K562 (cell line): Measurements from ENCODE around the gene DAZAP1. TPM values are rescaled to one million over a fixed set of nuclear protein-coding genes. Genes with fewer than 3 reads are reported as not detected.

Experiments used
- ARID1B ChIP-seq: fragments of 450-650 bp; IDR thresholded peaks from 2 replicates; pipeline ENCODE4 v1.6.1; 2016; ENCODE audit warnings: antibody characterized with exemption, mild to moderate bottlenecking, inconsistent platforms
- BCL6 ChIP-seq: fragments of 250-450 bp; sonication (Bioruptor Pico); IDR thresholded peaks from 2 replicates; pipeline ENCODE4 v1.4.0; 2020
- CHD4 ChIP-seq: fragments of 200-600 bp; sonication (generic); IDR thresholded peaks from 3 replicates; pipeline ENCODE4 v1.6.1; 2012; ENCODE audit warnings: low read depth, mild to moderate bottlenecking, mixed read lengths, low read length, inconsistent platforms; ENCODE audit not compliant: insufficient read depth, insufficient replicate concordance, poor library complexity, severe bottlenecking
- E2F5 ChIP-seq: sonication (generic); formaldehyde crosslinking; IDR thresholded peaks from 2 replicates; pipeline ENCODE4 v1.8.0; 2022; ENCODE audit warnings: mild to moderate bottlenecking, missing genetic modification reagents
- EGR1 ChIP-seq: fragments of 450-650 bp; conservative IDR thresholded peaks from 2 replicates; pipeline ENCODE4 v1.6.1; 2017; ENCODE audit warnings: mild to moderate bottlenecking
- GATAD2B ChIP-seq: fragments of 450-650 bp; IDR thresholded peaks from 2 replicates; pipeline ENCODE4 v1.6.1; 2017; ENCODE audit warnings: mild to moderate bottlenecking, borderline replicate concordance
- GTF2B ChIP-seq: IDR thresholded peaks from 2 replicates; pipeline ENCODE4 v1.6.1; 2011; ENCODE audit not compliant: insufficient read length; ENCODE audit errors: extremely low read depth
- MEF2A ChIP-seq: IDR thresholded peaks from 2 replicates; pipeline ENCODE4 v1.6.1; 2011; ENCODE audit warnings: low read depth, mild to moderate bottlenecking, low read length, moderate library complexity; ENCODE audit not compliant: control insufficient read depth
- NONO ChIP-seq, 2 experiments: fragments of 200-400 bp in 1 of 2; fragments of 450-650 bp in 1 of 2; formaldehyde crosslinking in 1 of 2; IDR thresholded peaks; 2 replicates each; pipeline ENCODE4 v1.6.1; 2017; ENCODE audit warnings: low read depth in 2 of 2, mild to moderate bottlenecking in 2 of 2, moderate library complexity in 2 of 2, low read length in 1 of 2
- SMARCA5 ChIP-seq: fragments of 450-650 bp; IDR thresholded peaks from 2 replicates; pipeline ENCODE4 v1.6.1; 2016
- TARDBP ChIP-seq: fragments of 450-650 bp; IDR thresholded peaks from 2 replicates; pipeline ENCODE4 v1.6.1; 2016
- TCF7 ChIP-seq: sonication (generic); IDR thresholded peaks from 2 replicates; pipeline ENCODE4 v1.6.1; 2016; ENCODE audit warnings: antibody characterized with exemption, borderline replicate concordance
- TCFL5 ChIP-seq: fragments of 250-450 bp; sonication (Bioruptor Pico); conservative IDR thresholded peaks from 2 replicates; pipeline ENCODE4 v1.6.1; 2021; ENCODE audit warnings: mild to moderate bottlenecking, moderate library complexity, matching md5 sums
- TGIF2 ChIP-seq: sonication (generic); formaldehyde crosslinking; IDR thresholded peaks from 2 replicates; pipeline ENCODE4 v1.8.1; 2022; ENCODE audit warnings: mild to moderate bottlenecking, missing genetic modification reagents, moderate library complexity
- TRIM28 ChIP-seq: fragments of 450-650 bp; IDR thresholded peaks from 2 replicates; pipeline ENCODE4 v1.6.1; 2017
- ZNF197 ChIP-seq: fragments of 200-800 bp; sonication (Bioruptor generic); IDR thresholded peaks from 2 replicates; pipeline ENCODE4 v1.6.1; 2016; ENCODE audit warnings: low read depth, missing genetic modification characterization, missing compliant biosample characterization
- ZNF449 ChIP-seq: fragments of 250-450 bp; sonication (Bioruptor Pico); IDR thresholded peaks from 2 replicates; pipeline ENCODE4 v1.8.0; 2022; ENCODE audit warnings: moderate library complexity, mild to moderate bottlenecking, inconsistent platforms
- ZNF75A ChIP-seq: fragments of 450-650 bp; formaldehyde crosslinking; IDR thresholded peaks from 2 replicates; pipeline ENCODE4 v1.4.0; 2020; ENCODE audit warnings: mild to moderate bottlenecking
- polyA plus RNA-seq, 8 experiments: library from polyadenylated mRNA; depleted of rRNA in 4 of 8; stranded (reverse) in 5 of 8; unstranded in 3 of 8; fragments of >200 nt; fragmentation: Nextera tagmentation in 2 of 8; fragmentation: Illumina TruSeq in 1 of 8; extraction: Ambion mirVana in 2 of 8; extraction: Trizol in 1 of 8; gene quantifications; 2 replicates each; pipeline versions ENCODE4 v1.2.1 to v1.2.3, GENCODE V29; 2011 to 2014; ENCODE audit warnings: inconsistent platforms in 1 of 8, missing spikeins in 1 of 8
- total RNA-seq, 7 experiments: library from RNA; depleted of rRNA in 6 of 7; stranded (reverse); fragments of >200 nt in 6 of 7; fragmentation: Illumina TruSeq in 2 of 7; extraction: Trizol in 2 of 7; gene quantifications; 2 replicates each; pipeline versions ENCODE4 v1.2.1 to v1.2.3, GENCODE V29; 2011 to 2021; ENCODE audit warnings: low replicate concordance in 1 of 7
- TF ChIP-seq, protein P1 (sequence below): fragments of 450-650 bp; IDR thresholded peaks from 2 replicates; pipeline ENCODE4 v1.6.1; 2016; ENCODE audit warnings: low read depth, mild to moderate bottlenecking, moderate library complexity

Gene DAZAP1
- total and polyA plus RNA-seq, 9 of the 15 experiments (the other 6 are each of a cell fraction or from before 2014, with no cell fraction given), result 10.8 to 289 (median 142) TPM

DNA sequence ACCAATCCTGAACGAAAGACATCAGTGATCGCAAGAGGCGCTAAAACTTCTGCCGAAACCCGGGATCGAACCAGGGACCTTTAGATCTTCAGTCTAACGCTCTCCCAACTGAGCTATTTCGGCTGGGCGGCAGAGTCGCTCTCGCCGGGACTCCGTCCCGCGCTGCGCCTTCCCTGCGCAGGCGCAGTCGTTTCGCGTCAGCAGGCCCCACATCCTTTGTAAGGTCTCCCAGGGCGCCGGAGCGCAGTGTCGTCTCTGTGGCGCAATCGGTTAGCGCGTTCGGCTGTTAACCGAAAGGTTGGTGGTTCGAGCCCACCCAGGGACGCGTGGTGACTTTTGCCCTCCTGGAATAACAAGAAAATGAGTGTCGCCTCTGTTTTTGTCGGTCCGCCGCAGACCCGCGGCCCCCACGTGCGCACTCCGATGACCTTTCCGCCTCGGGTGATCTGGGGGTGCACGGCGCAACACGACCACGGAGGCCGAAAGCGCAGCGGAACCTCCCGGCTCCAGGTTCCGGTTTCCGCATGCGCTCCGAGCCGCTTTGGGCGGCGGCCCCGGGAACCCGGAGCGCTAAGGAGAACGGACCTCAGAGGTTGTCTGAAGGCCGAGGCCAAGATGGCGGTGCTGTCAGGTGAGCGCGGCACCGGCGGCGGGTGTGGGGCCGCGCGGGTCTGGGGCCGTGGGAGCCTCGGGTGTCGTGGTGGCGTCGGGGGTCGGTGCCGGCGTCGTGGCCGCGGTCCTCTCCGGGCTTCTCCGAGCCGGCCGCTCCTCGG is 23.9 kb upstream of the DAZAP1 start, which contains the start of gene NDUFS7 (continued):
- TF ChIP-seq TRIM28, result peak; percentile 93
- TF ChIP-seq, protein P1, sequence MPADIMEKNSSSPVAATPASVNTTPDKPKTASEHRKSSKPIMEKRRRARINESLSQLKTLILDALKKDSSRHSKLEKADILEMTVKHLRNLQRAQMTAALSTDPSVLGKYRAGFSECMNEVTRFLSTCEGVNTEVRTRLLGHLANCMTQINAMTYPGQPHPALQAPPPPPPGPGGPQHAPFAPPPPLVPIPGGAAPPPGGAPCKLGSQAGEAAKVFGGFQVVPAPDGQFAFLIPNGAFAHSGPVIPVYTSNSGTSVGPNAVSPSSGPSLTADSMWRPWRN, result peak; percentile 80
- peak; percentile 50 for TF ChIP-seq EGR1
- no peak for TF ChIP-seq ZNF75A (CRISPR knock-in tag)
- peak; percentile 89 for TF ChIP-seq TCF7
- TF ChIP-seq CHD4, result no peak
- peak; percentile 88; the same call in 1 of the 2 replicates for TF ChIP-seq SMARCA5
- peak; percentile 73 for TF ChIP-seq MEF2A
- peak; percentile 98 for TF ChIP-seq TGIF2 (CRISPR knock-in tag)
- peak; percentile 97 for TF ChIP-seq GATAD2B
- TF ChIP-seq TARDBP, result peak; percentile 95
- TF ChIP-seq NONO (IDR thresholded peaks at IDR 0.05; ENCODE audit: low read depth in 2 of 2, low read length in 1 of 2), result peak; percentile 94 to 97
- no peak for TF ChIP-seq TCFL5 (CRISPR knock-in tag)
- 0 out of 2 replicates have a peak, but pooled peaks have one; percentile 60 for TF ChIP-seq BCL6 (CRISPR knock-in tag)
- peak; percentile 79; the same call in 1 of the 2 replicates for TF ChIP-seq ZNF197 (CRISPR knock-in tag)
- TF ChIP-seq ZNF449, result no peak
- TF ChIP-seq E2F5, result no peak; the same call in 1 of the 2 replicates
- TF ChIP-seq GTF2B, result no peak
- TF ChIP-seq ARID1B, result peak; percentile 63
